ENCODE results near the gene CFAP100. TPM values are rescaled to one million over a fixed set of nuclear protein-coding genes. Genes with fewer than 3 reads are reported as not detected.

CFAP100 gene
- total RNA-seq, 1 experiment from 2014 or later: not detected

DNA sequence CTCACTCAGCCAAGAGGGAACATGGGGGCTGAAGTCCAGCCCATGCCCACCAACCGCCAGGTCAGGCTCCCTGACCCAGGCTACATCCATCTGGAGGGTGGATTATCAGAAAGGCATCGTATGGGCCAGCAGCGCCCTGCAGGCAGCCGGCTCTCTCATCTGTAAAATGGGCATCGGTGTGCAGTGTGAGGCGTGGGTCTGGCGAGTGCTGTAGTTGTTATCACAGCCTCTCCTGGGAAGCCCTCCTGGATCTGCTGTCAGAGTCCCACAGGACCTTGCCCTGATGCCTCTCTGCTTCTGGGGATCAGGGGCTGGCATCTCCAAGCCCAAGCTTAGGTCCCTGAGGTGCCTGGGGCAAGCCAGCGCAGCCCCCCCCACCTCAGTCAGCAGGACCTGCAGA is 27.4 kb downstream of the CFAP100 start:
- no peaks in the 10 kb centered on the region; a peak in 1 of 4 replicates for H3K9me3 ChIP-seq (ENCODE audit: control insufficient read depth in 1 of 2, insufficient read depth in 1 of 2, low read depth in 1 of 2, low read length in 2 of 2)
- peaks cover 10 to 26% of the 10 kb centered on the region in 2 experiments; a peak in 3 of 4 replicates for H3K4me1 ChIP-seq (ENCODE audit: control insufficient read depth in 1 of 2, insufficient read depth in 2 of 2, low read length in 2 of 2)
- no TSS peak for BruUV-seq (replicated peaks)
- H3K27me3 ChIP-seq (ENCODE audit: insufficient read depth, low read length): no peaks in the 10 kb centered on the region
- H3K27ac ChIP-seq (ENCODE audit: low read depth, low read length): no peak overlapping the region
- H3K4me3 ChIP-seq (replicated peaks in 1 of 2; ENCODE audit: low read depth in 1 of 2, low read length in 2 of 2): no peak overlapping the region
- no peak overlapping the region for H3K9ac ChIP-seq (ENCODE audit: low read length)
- no peak overlapping the region for H3K4me2 ChIP-seq (ENCODE audit: low read length)
- no peaks in the 10 kb centered on the region for H4K20me1 ChIP-seq (ENCODE audit: insufficient read depth)
- no peak overlapping the region for H2AFZ ChIP-seq (ENCODE audit: low read depth, low read length, poor library complexity, severe bottlenecking)
- ChIA-PET CTCF (no interaction called here), RAD21 (ENCODE audit: low non-redundant PET in 1 of 2, low total read pairs in 2 of 2, uncharacterized antibody in 2 of 2, unreplicated experiment in 2 of 2) (no interaction called here), POLR2A (no interaction called here)
- no peaks in the 10 kb centered on the region for H3K36me3 ChIP-seq (ENCODE audit: control insufficient read depth in 1 of 2, insufficient read depth in 2 of 2, low read length in 2 of 2)
- TF ChIP-seq EZH2phosphoT487 (IDR thresholded peaks at IDR 0.05; ENCODE audit: borderline replicate concordance) (no peak), ZBTB33 (IDR thresholded peaks at IDR 0.05; ENCODE audit: extremely low read depth, insufficient replicate concordance, low read length) (no peak), REST (IDR thresholded peaks at IDR 0.05; ENCODE audit: low read depth) (no peak), CEBPB (IDR thresholded peaks at IDR 0.05; ENCODE audit: low read depth) (no peak), FOSL1 (IDR thresholded peaks at IDR 0.05; ENCODE audit: low read depth) (no peak), ZFX (IDR thresholded peaks at IDR 0.05) (no peak), CBX3 (IDR thresholded peaks at IDR 0.05; ENCODE audit: low read depth) (no peak), ELF1 (IDR thresholded peaks at IDR 0.05; ENCODE audit: borderline replicate concordance, low read depth) (no peak), YY1 (IDR thresholded peaks at IDR 0.05; ENCODE audit: extremely low read depth, insufficient replicate concordance, low read depth, low read length) (no peak), CTCF (IDR thresholded peaks at IDR 0.05 in 2 of 3, conservative IDR thresholded peaks at IDR 0.05 in 1 of 3; ENCODE audit: borderline replicate concordance in 1 of 3, insufficient read depth in 1 of 3, low read depth in 2 of 3, low read length in 2 of 3) (no peak), EZH2 (IDR thresholded peaks at IDR 0.05) (no peak)
- no peaks in the 10 kb centered on the region for H3K9me2 ChIP-seq (ENCODE audit: insufficient read depth)
- ATAC-seq (no peak), DNase-seq (ENCODE audit: low read depth, low spot score) (no peak)
- H3K79me2 ChIP-seq (ENCODE audit: insufficient read depth, low read length): no peaks in the 10 kb centered on the region
- intact Hi-C loops (cut with micrococcal nuclease): no loop called here
